Kidney (tissue), 14 donors: ENCODE data around the gene ANKMY1. TPM values are rescaled to one million over a fixed set of nuclear protein-coding genes. Genes with fewer than 3 reads are reported as not detected.

Source experiments
- DNase-seq, 5 donors: peaks; one replicate each; pipeline ENCODE4 v3.0.0-alpha.2; 2013 to 2020
- FAIRE-seq: peaks from 2 replicates; lab custom pipeline; 2012; peaks lifted over from hg19 to GRCh38; lab: Jason Lieb, UNC
- H3K27ac ChIP-seq, 2 donors: one replicate each; pipeline ENCODE4 v1.7.0; 2013; ENCODE audit warnings: low read depth in 2 of 2, low read length in 2 of 2, inconsistent platforms in 1 of 2
- H3K27me3 ChIP-seq: one replicate; pipeline ENCODE4 v1.7.1; 2013; ENCODE audit warnings: low read length, inconsistent platforms; ENCODE audit not compliant: control insufficient read depth, insufficient read depth
- H3K36me3 ChIP-seq, 3 donors: one replicate each; pipeline versions ENCODE4 v1.7.0 to v1.7.1; 2013; ENCODE audit warnings: low read length in 3 of 3, control low read depth in 1 of 3, inconsistent platforms in 1 of 3; ENCODE audit not compliant: insufficient read depth in 3 of 3, control insufficient read depth in 2 of 3
- H3K4me1 ChIP-seq, 3 donors: one replicate each; pipeline versions ENCODE4 v1.7.0 to v1.7.1; 2013; ENCODE audit warnings: low read length in 3 of 3, inconsistent platforms in 1 of 3, low read depth in 1 of 3; ENCODE audit not compliant: control insufficient read depth in 2 of 3, insufficient read depth in 2 of 3
- H3K4me3 ChIP-seq, 3 donors: one replicate each; pipeline versions ENCODE4 v1.7.0 to v1.8.1; 2013; ENCODE audit warnings: low read length in 3 of 3, control low read depth in 1 of 3, inconsistent platforms in 1 of 3
- H3K9ac ChIP-seq, 3 donors: one replicate each; pipeline versions ENCODE4 v1.7.0 to v1.7.1; 2013; ENCODE audit warnings: low read length in 3 of 3, control low read depth in 1 of 3, inconsistent platforms in 1 of 3
- H3K9me3 ChIP-seq, 3 donors: one replicate each; pipeline versions ENCODE4 v1.7.0 to v1.7.1; 2013; ENCODE audit warnings: low read length in 3 of 3, control low read depth in 1 of 3, inconsistent platforms in 1 of 3; ENCODE audit not compliant: control insufficient read depth in 2 of 3, insufficient read depth in 1 of 3
- intact Hi-C: fragments of 100-400 bp; cut with DNase I; formaldehyde crosslinking; loops from one replicate; pipeline ENCODE4 v1.11.1; 2022
- microRNA-seq: library from miRNA; unstranded; fragments of <30 nt; microRNA quantifications from one replicate; pipeline ENCODE4 v1.2.0, GENCODE V29; 2020
- polyA plus RNA-seq: library from polyadenylated mRNA; stranded (reverse); fragments of 350-450 nt; fragmentation: Illumina TruSeq; extraction: RNeasy Lipid Tissue Mini Kit (QIAGEN cat#74804); gene quantifications from one replicate; pipeline ENCODE4 v1.2.3, GENCODE V29; 2014; ENCODE audit warnings: low read depth, low replicate concordance; ENCODE audit not compliant: insufficient read depth
- total RNA-seq: library from RNA; stranded (reverse); fragmentation: NEBNext Ultra II Directional; extraction: Animal tissue kit (Norgen Biotek cat#: 25700); gene quantifications from one replicate; pipeline ENCODE4 v1.2.1, GENCODE V29; 2021
- TF ChIP-seq, protein P1 (sequence below): IDR thresholded peaks from 3 replicates; pipeline ENCODE4 v1.5.1; 2012; ENCODE audit warnings: mild to moderate bottlenecking, moderate library complexity, borderline replicate concordance; ENCODE audit not compliant: insufficient read depth; ENCODE audit errors: extremely low read depth
- donor health status: control.
- donor health status: control.
- donor health status: control.
- donor health status: control.
- donor health status: control.
- donor health status: DM: yes; HTN: yes; CAD: no.
- donor health status: Normal renal cell carcinoma (clear cell type).

The ANKMY1 gene
- total and polyA plus RNA-seq, 2 donors from 2014 or later: 3.0 to 22.1 TPM

DNA sequence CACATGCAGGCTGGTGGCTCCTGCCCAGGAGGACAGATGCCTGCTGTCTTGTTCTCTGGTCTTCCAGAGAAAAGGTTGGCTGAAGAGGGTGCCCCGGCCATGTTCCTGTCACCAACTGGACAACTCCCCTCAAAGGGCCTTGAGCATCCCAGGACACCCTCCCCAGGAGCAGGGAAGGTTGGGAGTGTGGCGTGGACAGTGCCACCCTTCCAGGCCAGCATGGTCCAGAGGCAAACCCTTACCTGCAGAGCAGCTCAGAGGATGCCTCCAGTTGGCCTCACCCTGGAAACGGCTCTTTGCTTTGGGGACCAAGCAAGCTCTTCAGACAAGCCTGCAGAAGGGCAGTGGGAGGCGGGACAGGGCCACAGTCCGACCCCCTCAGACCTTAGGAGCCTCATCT lies 127.2 kb downstream of the ANKMY1 start:
- intact Hi-C loops: no loop called here
- H3K4me1 ChIP-seq: no peaks in the 10 kb centered on the region
- no peak overlapping the region for H3K9ac ChIP-seq
- DNase-seq (peak in 2 of 5 donors; percentile 7 to 58), FAIRE-seq (no peak)
- no peaks in the 10 kb centered on the region for H3K27me3 ChIP-seq
- H3K27ac ChIP-seq: no peak overlapping the region
- no peaks in the 10 kb centered on the region for H3K36me3 ChIP-seq
- no peak overlapping the region for H3K4me3 ChIP-seq
- TF ChIP-seq, protein P1, sequence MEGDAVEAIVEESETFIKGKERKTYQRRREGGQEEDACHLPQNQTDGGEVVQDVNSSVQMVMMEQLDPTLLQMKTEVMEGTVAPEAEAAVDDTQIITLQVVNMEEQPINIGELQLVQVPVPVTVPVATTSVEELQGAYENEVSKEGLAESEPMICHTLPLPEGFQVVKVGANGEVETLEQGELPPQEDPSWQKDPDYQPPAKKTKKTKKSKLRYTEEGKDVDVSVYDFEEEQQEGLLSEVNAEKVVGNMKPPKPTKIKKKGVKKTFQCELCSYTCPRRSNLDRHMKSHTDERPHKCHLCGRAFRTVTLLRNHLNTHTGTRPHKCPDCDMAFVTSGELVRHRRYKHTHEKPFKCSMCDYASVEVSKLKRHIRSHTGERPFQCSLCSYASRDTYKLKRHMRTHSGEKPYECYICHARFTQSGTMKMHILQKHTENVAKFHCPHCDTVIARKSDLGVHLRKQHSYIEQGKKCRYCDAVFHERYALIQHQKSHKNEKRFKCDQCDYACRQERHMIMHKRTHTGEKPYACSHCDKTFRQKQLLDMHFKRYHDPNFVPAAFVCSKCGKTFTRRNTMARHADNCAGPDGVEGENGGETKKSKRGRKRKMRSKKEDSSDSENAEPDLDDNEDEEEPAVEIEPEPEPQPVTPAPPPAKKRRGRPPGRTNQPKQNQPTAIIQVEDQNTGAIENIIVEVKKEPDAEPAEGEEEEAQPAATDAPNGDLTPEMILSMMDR: no peak
- H3K9me3 ChIP-seq: no peaks in the 10 kb centered on the region

DNA sequence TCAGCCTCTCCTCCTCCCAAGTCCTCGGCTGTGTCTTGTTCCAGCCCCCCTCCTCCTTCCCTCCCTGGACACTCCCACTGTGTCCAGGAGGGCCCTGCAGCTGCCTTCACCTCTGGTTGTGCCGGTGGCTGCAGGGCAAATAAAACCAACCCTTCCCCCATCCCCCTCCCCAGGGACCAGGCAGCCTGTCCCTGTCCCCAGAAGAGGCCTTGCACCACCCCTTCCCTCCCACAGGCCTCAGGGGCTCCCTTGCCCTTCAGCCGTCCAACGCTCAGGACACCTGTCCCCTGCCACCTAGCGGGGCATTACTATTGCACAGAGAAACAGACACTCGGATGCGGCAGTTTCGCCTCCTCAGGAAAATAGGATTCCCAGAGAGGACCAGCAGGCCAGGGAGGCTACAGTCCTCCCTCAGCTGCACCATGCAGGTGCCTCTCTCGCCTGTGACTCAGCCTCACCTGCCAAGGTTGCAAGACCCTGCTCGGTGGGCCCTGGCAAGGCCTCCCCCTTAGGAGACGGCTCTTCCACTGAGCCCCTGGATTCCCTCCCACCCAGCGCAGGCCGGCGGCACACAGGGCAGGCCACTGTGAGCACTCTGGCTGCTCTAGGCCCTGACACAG lies 127.8 kb downstream of the ANKMY1 start:
- Histone ChIP-seq H3K27me3 (no peaks in the 10 kb centered on the region), H3K27ac (no peak overlapping the region), H3K4me1 (no peaks in the 10 kb centered on the region), H3K4me3 (no peak overlapping the region), H3K9ac (no peak overlapping the region), H3K36me3 (no peaks in the 10 kb centered on the region), H3K9me3 (no peaks in the 10 kb centered on the region)
- DNase-seq (peak; percentile 39 to 70 (median 58)), FAIRE-seq (no peak)
- intact Hi-C loops: no loop called here
- TF ChIP-seq, protein P1: no peak

Small RNA genes lying within 50 kb of the gene (microRNA-seq; reads per million reads assigned to microRNA genes)
- 453 reads per million, percentile 73 among the genes with 10 or more reads in this experiment for gene MIR149

Other genes with a start within 250 kb of the ANKMY1 start
- gene GPC1, start 122.3 kb downstream of the ANKMY1 start, total RNA-seq: 124 TPM
- gene GPC1, start 122.3 kb downstream of the ANKMY1 start, polyA plus RNA-seq: 18.4 TPM
- gene DUSP28, start 2.4 kb upstream of the ANKMY1 start, total RNA-seq: 7.0 TPM
- 5.9 TPM for gene DUSP28, start 2.4 kb upstream of the ANKMY1 start, polyA plus RNA-seq
- gene RNPEPL1, start 10.5 kb upstream of the ANKMY1 start, total RNA-seq: 77.4 TPM
- 65.4 TPM for gene RNPEPL1, start 10.5 kb upstream of the ANKMY1 start, polyA plus RNA-seq
- 50.9 TPM for gene CAPN10, start 28.7 kb upstream of the ANKMY1 start, total RNA-seq
- gene CAPN10, start 28.7 kb upstream of the ANKMY1 start, polyA plus RNA-seq: 26.3 TPM
- gene GPR35, start 67.5 kb upstream of the ANKMY1 start, total RNA-seq: 6.7 TPM
- 1.7 TPM for gene GPR35, start 67.5 kb upstream of the ANKMY1 start, polyA plus RNA-seq
- gene AQP12B, start 124.9 kb upstream of the ANKMY1 start, total RNA-seq: not detected
- not detected for gene AQP12B, start 124.9 kb upstream of the ANKMY1 start, polyA plus RNA-seq
- not detected for gene AQP12A, start 133.9 kb upstream of the ANKMY1 start, total RNA-seq
- gene AQP12A, start 133.9 kb upstream of the ANKMY1 start, polyA plus RNA-seq: not detected